Heart right ventricle (tissue), 16 donors: Measurements from ENCODE around the gene ADORA2A. TPM values are rescaled to one million over a fixed set of nuclear protein-coding genes. Genes with fewer than 3 reads are reported as not detected.

ENCODE experiments used
- ATAC-seq, 8 donors: fragments of 200-7000 bp; cut with Tn5 transposase; one replicate each; pipeline ENCODE4 v1.9.1; 2020; ENCODE audit warnings: mild to moderate bottlenecking in 8 of 8, moderate library complexity in 8 of 8, moderate number of reproducible peaks in 1 of 8
- DNase-seq, 2 donors: peaks; one replicate each; pipeline ENCODE4 v3.0.0-alpha.2; 2020
- H3K27ac ChIP-seq, 10 donors: fragments of 200-600 bp; sonication (generic) in 2 of 10; one replicate each; pipeline versions ENCODE4 v1.5.0 to v1.8.0; 2020 to 2022; ENCODE audit warnings: mild to moderate bottlenecking in 3 of 10
- H3K27me3 ChIP-seq, 7 donors: fragments of 200-600 bp; one replicate each; pipeline ENCODE4 v1.8.0; 2021 to 2022; ENCODE audit warnings: mild to moderate bottlenecking in 2 of 7
- H3K36me3 ChIP-seq, 9 donors: fragments of 200-600 bp; sonication (generic) in 1 of 9; one replicate each; pipeline versions ENCODE4 v1.5.0 to v1.8.0; 2020 to 2022; ENCODE audit warnings: mild to moderate bottlenecking in 2 of 9
- H3K4me1 ChIP-seq, 9 donors: fragments of 200-600 bp; sonication (generic) in 1 of 9; one replicate each; pipeline versions ENCODE4 v1.5.0 to v1.8.0; 2020 to 2022; ENCODE audit warnings: mild to moderate bottlenecking in 4 of 9
- H3K4me3 ChIP-seq, 10 donors: fragments of 200-600 bp; sonication (generic) in 2 of 10; one replicate each; pipeline versions ENCODE4 v1.5.0 to v1.8.0; 2020 to 2022; ENCODE audit warnings: mild to moderate bottlenecking in 7 of 10, moderate library complexity in 2 of 10
- H3K9me3 ChIP-seq, 11 donors: fragments of 200-600 bp in 10 of 11; sonication (generic) in 2 of 11; one replicate each; pipeline versions ENCODE4 v1.5.0 to v1.8.0; 2013 to 2022; ENCODE audit warnings: mild to moderate bottlenecking in 2 of 11, control low read depth in 1 of 11, moderate library complexity in 1 of 11
- CTCF ChIP-seq, 9 donors: fragments of 200-600 bp; sonication (generic) in 2 of 9; IDR thresholded peaks; one replicate each; pipeline versions ENCODE4 v1.5.0 to v1.8.0; 2021 to 2022; ENCODE audit warnings: antibody characterized with exemption in 9 of 9, mild to moderate bottlenecking in 5 of 9, moderate library complexity in 1 of 9
- WGBS, 2 donors: extraction: QIAGEN DNeasy Blood & Tissue Kit; methylation state at CpG; one replicate each; pipeline ENCODE4 v1.1.7; 2013; ENCODE audit warnings: inconsistent platforms in 1 of 2; 5-methylcytosine and 5-hydroxymethylcytosine counted together
- intact Hi-C, 10 donors: fragments of 100-400 bp; cut with DNase I; formaldehyde crosslinking; loops; one replicate each; pipeline versions ENCODE4 v1.11.1 to v1.14.2; 2022
- polyA plus RNA-seq, 2 donors: library from polyadenylated mRNA; stranded (reverse); fragments of 200-250 nt; gene quantifications; one replicate each; pipeline ENCODE4 v1.2.3, GENCODE V29; 2013
- total RNA-seq, 10 donors: library from RNA; stranded (reverse); fragmentation: NEBNext Ultra II Directional in 3 of 10; extraction: Animal tissue kit (Norgen Biotek cat#: 25700) in 3 of 10; gene quantifications; one replicate each; pipeline versions ENCODE4 v1.2.1 to v1.2.4, GENCODE V29; 2021 to 2023
- donor health status: Arrhythmogenic right ventricular cardiomyopathy.
- donor health status: ischemic (EF 13 %, LVEDD 7.1; RV severe dilation, severe dysfunction).
- donor health status: healthy with polysubstance abuse.
- donor health status: DM: no; HTN: yes; CAD: no.
- donor health status: DM: no; HTN: no; CAD: no.
- donor health status: ischemic (EF 25% LVEDD 6.9; RV normal size, moderate dysfunction).
- donor health status: ischemic (EF 25% LVEDD 5.7; RV mildly dilated, moderate dysfunction).
- donor health status: healthy.
- donor health status: DM: yes; HTN: yes; CAD: no.
- donor health status: Ischemic cardiomyopathy.
- donor health status: ischemic (EF 35%, LVEDD 5.7; RV mildly dilated, moderate dysfunction).
- donor health status: nonischemic (EF 11% LVEDD 7.7; RV severe dilation, severe dysfunction).
- donor health status: DM: yes; HTN: yes; CAD: no.
- donor health status: PGD.
- donor health status: ischemic (EF 29% LVEDD 5.4; RV normal size, mild dysfunction).
- donor health status: nonischemic (EF 23%, LVEDD 6.1; RV moderate dilation, normal function).

Gene ADORA2A
- total and polyA plus RNA-seq, 12 donors, result 1.5 to 9.7 (median 4.1) TPM

GRCh38 chr22:24418786-24419474 is 8.5 kb upstream of the ADORA2A start:
- Histone ChIP-seq H3K9me3 (no peaks in the 10 kb centered on the region), H3K4me3 (no peak overlapping the region), H3K4me1 (peaks cover 19 to 54% (median 40%) of the 10 kb centered on the region in 9 donors), H3K27me3 (no peaks in the 10 kb centered on the region), H3K36me3 (peaks cover 0 to 43% (median 14%) of the 10 kb centered on the region in 9 donors), H3K27ac (peak overlapping the region in 2 of 10 donors; percentile 74 to 79)
- no peak for TF ChIP-seq CTCF (IDR thresholded peaks at IDR 0.05)
- intact Hi-C loops, result no loop called here
- WGBS, 2 donors, result 66 to 68% methylated on average over 16 of the region's 16 CpGs
- DNase-seq (no peak), ATAC-seq (no peak)

DNA sequence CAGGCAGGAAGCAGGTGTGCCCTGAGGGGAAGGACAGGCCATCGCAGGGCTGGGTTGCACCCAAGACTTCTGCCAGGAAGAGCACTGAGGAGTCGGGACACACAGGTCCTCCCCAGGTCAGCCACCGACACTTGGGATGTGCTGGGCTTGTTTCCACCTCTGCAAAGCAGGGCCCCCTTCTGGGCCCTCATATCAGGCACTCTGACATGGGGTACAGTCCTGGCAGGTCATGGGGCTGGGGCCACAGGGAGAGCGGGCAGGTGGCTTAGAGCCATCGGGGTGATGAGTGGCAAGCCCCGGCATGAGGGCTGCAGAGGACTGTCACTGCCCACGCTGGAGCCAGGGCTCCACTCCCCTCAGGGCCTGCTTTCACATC is 7.9 kb upstream of the ADORA2A start:
- intact Hi-C loops, result no loop called here
- peaks cover 0 to 38% (median 10%) of the 10 kb centered on the region in 9 donors for H3K36me3 ChIP-seq
- no peak overlapping the region for H3K4me3 ChIP-seq
- ATAC-seq, result peak in 1 of 8 donors; percentile 6
- peaks cover 19 to 53% (median 45%) of the 10 kb centered on the region in 9 donors for H3K4me1 ChIP-seq
- no peak for TF ChIP-seq CTCF (IDR thresholded peaks at IDR 0.05)
- peak overlapping the region in 4 of 10 donors; percentile 56 to 79 (median 74) for H3K27ac ChIP-seq
- no peak for DNase-seq
- H3K9me3 ChIP-seq, result no peaks in the 10 kb centered on the region
- WGBS, 2 donors, result 61 to 62% methylated on average over 7 of the region's 7 CpGs
- peaks cover 0 to 4% (median 0%) of the 10 kb centered on the region in 7 donors for H3K27me3 ChIP-seq

DNA sequence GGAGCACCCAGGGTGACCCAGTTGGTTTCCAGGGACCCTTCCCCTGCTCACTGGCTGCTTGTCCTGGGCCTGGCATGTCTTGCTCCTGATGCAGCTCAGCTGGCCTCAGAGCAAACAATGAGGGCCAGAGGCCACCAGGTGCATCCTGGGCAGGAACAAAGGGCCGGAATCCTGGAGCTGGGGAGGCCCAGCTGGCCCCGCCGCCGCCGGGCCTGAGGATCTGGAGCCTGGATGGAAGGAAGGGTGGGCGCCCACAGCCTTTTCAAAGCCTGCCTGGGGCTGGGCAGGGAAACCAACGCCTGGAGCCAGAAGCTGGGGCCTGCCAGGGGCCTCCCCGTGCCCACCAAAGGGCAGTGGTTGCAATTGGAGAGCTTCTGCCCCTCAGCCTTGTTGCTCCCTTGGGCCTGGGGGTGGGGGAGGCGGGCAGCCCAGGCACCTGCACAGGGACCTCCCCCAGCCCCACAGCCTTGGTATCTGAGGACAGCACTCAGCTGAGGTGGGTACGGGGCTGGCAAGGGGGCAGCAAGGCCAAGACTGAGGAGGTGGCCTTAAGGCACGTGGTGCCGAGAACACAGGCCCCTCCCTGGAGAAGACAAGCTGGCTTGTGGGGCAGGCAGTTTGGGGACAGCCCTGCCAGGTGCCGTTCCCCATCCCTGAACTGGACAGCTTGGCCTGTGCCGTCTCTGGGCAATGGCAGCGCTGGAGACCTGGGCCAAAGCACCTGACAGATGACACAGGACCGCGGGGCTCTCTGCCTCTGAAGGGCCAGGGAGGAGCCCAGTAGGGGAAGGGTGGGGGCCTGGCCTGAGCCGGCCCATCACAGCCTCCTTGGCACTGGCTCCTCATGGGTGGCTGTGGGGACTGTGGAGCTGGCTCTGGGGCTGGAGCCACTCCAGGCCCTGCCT is 7.1 kb upstream of the ADORA2A start:
- peaks cover 0 to 10% (median 0%) of the 10 kb centered on the region in 7 donors for H3K27me3 ChIP-seq
- intact Hi-C loops, result loop anchor here in 9 of 10 donors (2.0 to 10.0 kb wide), 9 partner anchors 62 to 107 kb away; no protein-coding TSS in a partner anchor
- peak; percentile 51 to 52 for DNase-seq
- H3K4me3 ChIP-seq, result no peak overlapping the region
- peaks cover 0 to 30% (median 4%) of the 10 kb centered on the region in 9 donors for H3K36me3 ChIP-seq
- TF ChIP-seq CTCF (IDR thresholded peaks at IDR 0.05), result no peak
- peak overlapping the region; percentile 6 to 79 (median 59) for H3K27ac ChIP-seq
- WGBS, 2 donors, result 47 to 57% methylated on average over 17 to 18 of the region's 18 CpGs
- H3K9me3 ChIP-seq, result no peaks in the 10 kb centered on the region
- H3K4me1 ChIP-seq, result peaks cover 19 to 60% (median 47%) of the 10 kb centered on the region in 9 donors
- ATAC-seq, result peak; percentile 13 to 72 (median 51)

DNA sequence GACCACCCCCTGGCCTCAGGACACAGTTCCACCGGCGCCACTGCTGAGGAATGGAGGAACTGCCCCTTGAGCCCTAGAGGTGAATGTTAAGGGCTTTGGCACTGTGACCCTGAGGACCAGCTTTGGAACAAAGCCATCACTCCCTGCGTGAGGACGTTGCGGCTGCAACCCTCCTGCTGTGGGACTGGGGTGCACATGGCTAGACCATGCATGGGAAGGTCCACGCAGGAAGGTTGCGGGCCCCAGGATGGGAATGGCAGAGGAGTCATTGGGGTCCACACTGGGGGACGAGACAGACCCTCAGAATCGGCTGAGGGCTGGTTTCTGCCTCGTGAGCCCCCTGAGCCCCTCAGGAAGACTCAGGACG is 6.4 kb upstream of the ADORA2A start:
- Histone ChIP-seq H3K36me3 (peaks cover 0 to 23% (median 1%) of the 10 kb centered on the region in 9 donors), H3K4me3 (no peak overlapping the region), H3K9me3 (no peaks in the 10 kb centered on the region), H3K27ac (peak overlapping the region in 8 of 10 donors; percentile 3 to 79 (median 50)), H3K27me3 (peaks cover 0 to 10% (median 0%) of the 10 kb centered on the region in 7 donors), H3K4me1 (peaks cover 19 to 66% (median 51%) of the 10 kb centered on the region in 9 donors)
- WGBS, 2 donors, result 62 to 68% methylated on average over 11 of the region's 11 CpGs
- TF ChIP-seq CTCF (IDR thresholded peaks at IDR 0.05), result no peak
- ATAC-seq (no peak), DNase-seq (no peak)
- intact Hi-C loops, result loop anchor here in 9 of 10 donors (2.0 to 10.0 kb wide), 9 partner anchors 61 to 106 kb away; no protein-coding TSS in a partner anchor
